ENCODE results near the gene TMEM223.
"Not testable (repeated sequence)": the region's sequence is repeated elsewhere in the genome, so short reads cannot be mapped to it uniquely, and the experiment has no call there.

The TMEM223 gene

GRCh38 chr11:62804310-62805075 is 12.7 kb upstream of the TMEM223 start:
- no peak for DNase-seq (ENCODE audit: low read depth, low spot score)

GRCh38 chr11:62801071-62801470 is 9.3 kb upstream of the TMEM223 start:
- H3K27ac ChIP-seq: no peak overlapping the region
- no peak for DNase-seq (ENCODE audit: low read depth, low spot score)

More at GRCh38 chr11:62804310-62805075, 12.7 kb upstream of the TMEM223 start:
- peak overlapping the region; percentile 75 for H3K27ac ChIP-seq

- no peak for DNase-seq (ENCODE audit: low read depth, low spot score)
- no peak overlapping the region for H3K27ac ChIP-seq
These were observed 7.7 kb upstream of the TMEM223 start for GRCh38 chr11:62799486-62799885.

- DNase-seq (ENCODE audit: low read depth, low spot score): no peak
- no peak overlapping the region for H3K27ac ChIP-seq
These were observed 4.5 kb upstream of the TMEM223 start for GRCh38 chr11:62796281-62796680.

- DNase-seq (ENCODE audit: low read depth, low spot score): no peak
- no peak overlapping the region for H3K27ac ChIP-seq
These were observed 2.5 kb upstream of the TMEM223 start for GRCh38 chr11:62794201-62794775.

GRCh38 chr11:62792202-62792575 is 383 bp upstream of the TMEM223 start:
- no peak for DNase-seq (ENCODE audit: low read depth, low spot score)
- H3K27ac ChIP-seq: peak overlapping the region; percentile 75

- no peak overlapping the region for H3K27ac ChIP-seq
- no peak for DNase-seq (ENCODE audit: low read depth, low spot score)
These were observed 2.2 kb downstream of the TMEM223 start for GRCh38 chr11:62789576-62789975.

- H3K27ac ChIP-seq: peak overlapping the region; percentile 96
- no peak for DNase-seq (ENCODE audit: low read depth, low spot score)
These were observed 2.8 kb downstream of the TMEM223 start for GRCh38 chr11:62788991-62789390.

- peak; percentile 90 for DNase-seq (ENCODE audit: low read depth, low spot score)
- peak within 1 kb of the TSS; percentile 96 for H3K27ac ChIP-seq
These were observed 4.6 kb downstream of the TMEM223 start, which contains the start of gene TMEM179B for GRCh38 chr11:62787005-62787759. Gene TMEM179B (plus strand): TSS chr11:62787402. CDS start chr11:62787432, 30 bp downstream.

- DNase-seq (ENCODE audit: low read depth, low spot score): no peak
- H3K27ac ChIP-seq: peak overlapping the region; percentile 96
These were observed 5.3 kb downstream of the TMEM223 start for GRCh38 chr11:62786318-62787004.

- no peak overlapping the region for H3K27ac ChIP-seq
- no peak for DNase-seq (ENCODE audit: low read depth, low spot score)
These were observed 9.1 kb downstream of the TMEM223 start for GRCh38 chr11:62782753-62783152.

GRCh38 chr11:62778441-62778840 is 13.4 kb downstream of the TMEM223 start:
- no peak overlapping the region for H3K27ac ChIP-seq
- no peak for DNase-seq (ENCODE audit: low read depth, low spot score)

GRCh38 chr11:62777389-62777788 is 14.4 kb downstream of the TMEM223 start:
- no peak overlapping the region for H3K27ac ChIP-seq
- DNase-seq (ENCODE audit: low read depth, low spot score): no peak

GRCh38 chr11:62775646-62776045 is 16.2 kb downstream of the TMEM223 start:
- no peak for DNase-seq (ENCODE audit: low read depth, low spot score)
- no peak overlapping the region for H3K27ac ChIP-seq

GRCh38 chr11:62774407-62774806 is 17.4 kb downstream of the TMEM223 start:
- no peak for DNase-seq (ENCODE audit: low read depth, low spot score)
- H3K27ac ChIP-seq: no peak overlapping the region

- peak within 1 kb of the TSS; percentile 86 for H3K27ac ChIP-seq
- peak; percentile 65 for DNase-seq (ENCODE audit: low read depth, low spot score)
These were observed 20.4 kb downstream of the TMEM223 start, which contains the start of gene TAF6L for GRCh38 chr11:62771144-62772021. Gene TAF6L (plus strand): TSS chr11:62771396. CDS start chr11:62775784, 4,388 bp downstream.

- peak overlapping the region; percentile 86 for H3K27ac ChIP-seq
- DNase-seq (ENCODE audit: low read depth, low spot score): no peak
These were observed 21.0 kb downstream of the TMEM223 start for GRCh38 chr11:62770778-62771143.

GRCh38 chr11:62760867-62761227 is 31.0 kb downstream of the TMEM223 start:
- H3K27ac ChIP-seq: peak overlapping the region; percentile 56
- not testable (repeated sequence) for DNase-seq (ENCODE audit: low read depth, low spot score)

Data from epithelial cell of prostate (primary cell).